ENCODE results near the gene HIPK2. TPM values are rescaled to one million over a fixed set of nuclear protein-coding genes. Genes with fewer than 3 reads are reported as not detected.

Gene HIPK2
- total RNA-seq, 1 donor from 2014 or later: 72.3 TPM

DNA sequence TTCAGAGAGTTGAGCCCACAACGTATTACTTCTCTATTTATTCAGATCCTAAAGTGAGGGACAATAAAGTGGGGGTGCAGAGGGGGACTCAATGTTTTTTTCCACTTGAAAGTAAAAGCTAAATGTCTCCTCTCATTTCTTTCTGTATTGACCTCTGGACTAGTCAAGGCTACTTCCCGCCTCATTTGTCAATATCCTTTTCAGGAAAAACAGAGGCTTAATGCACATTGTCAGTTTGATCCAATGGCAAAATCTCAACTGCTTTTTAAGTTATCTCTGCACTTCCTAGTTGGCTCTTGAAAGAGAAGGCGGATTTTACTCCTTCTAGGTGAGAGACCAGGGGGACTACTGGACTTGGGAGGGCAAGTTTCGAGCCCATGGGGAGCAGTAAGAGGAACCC, 56.4 kb downstream of the HIPK2 start:
- no peak for DNase-seq (ENCODE audit: low spot score)
- Mint-ChIP-seq H3K27me3 (ENCODE audit: low read depth) (no peaks in the 10 kb centered on the region), H3K36me3 (ENCODE audit: low read depth) (peaks cover 4% of the 10 kb centered on the region), H3K9me3 (ENCODE audit: low read depth) (no peaks in the 10 kb centered on the region), H3K27ac (ENCODE audit: unreplicated experiment) (no peak overlapping the region), H3K4me3 (ENCODE audit: unreplicated experiment) (no peak overlapping the region), H3K4me1 (ENCODE audit: low read depth) (peaks cover 20% of the 10 kb centered on the region)
- TF ChIP-seq, protein P1, sequence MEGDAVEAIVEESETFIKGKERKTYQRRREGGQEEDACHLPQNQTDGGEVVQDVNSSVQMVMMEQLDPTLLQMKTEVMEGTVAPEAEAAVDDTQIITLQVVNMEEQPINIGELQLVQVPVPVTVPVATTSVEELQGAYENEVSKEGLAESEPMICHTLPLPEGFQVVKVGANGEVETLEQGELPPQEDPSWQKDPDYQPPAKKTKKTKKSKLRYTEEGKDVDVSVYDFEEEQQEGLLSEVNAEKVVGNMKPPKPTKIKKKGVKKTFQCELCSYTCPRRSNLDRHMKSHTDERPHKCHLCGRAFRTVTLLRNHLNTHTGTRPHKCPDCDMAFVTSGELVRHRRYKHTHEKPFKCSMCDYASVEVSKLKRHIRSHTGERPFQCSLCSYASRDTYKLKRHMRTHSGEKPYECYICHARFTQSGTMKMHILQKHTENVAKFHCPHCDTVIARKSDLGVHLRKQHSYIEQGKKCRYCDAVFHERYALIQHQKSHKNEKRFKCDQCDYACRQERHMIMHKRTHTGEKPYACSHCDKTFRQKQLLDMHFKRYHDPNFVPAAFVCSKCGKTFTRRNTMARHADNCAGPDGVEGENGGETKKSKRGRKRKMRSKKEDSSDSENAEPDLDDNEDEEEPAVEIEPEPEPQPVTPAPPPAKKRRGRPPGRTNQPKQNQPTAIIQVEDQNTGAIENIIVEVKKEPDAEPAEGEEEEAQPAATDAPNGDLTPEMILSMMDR (IDR thresholded peaks at IDR 0.05): no peak

DNA sequence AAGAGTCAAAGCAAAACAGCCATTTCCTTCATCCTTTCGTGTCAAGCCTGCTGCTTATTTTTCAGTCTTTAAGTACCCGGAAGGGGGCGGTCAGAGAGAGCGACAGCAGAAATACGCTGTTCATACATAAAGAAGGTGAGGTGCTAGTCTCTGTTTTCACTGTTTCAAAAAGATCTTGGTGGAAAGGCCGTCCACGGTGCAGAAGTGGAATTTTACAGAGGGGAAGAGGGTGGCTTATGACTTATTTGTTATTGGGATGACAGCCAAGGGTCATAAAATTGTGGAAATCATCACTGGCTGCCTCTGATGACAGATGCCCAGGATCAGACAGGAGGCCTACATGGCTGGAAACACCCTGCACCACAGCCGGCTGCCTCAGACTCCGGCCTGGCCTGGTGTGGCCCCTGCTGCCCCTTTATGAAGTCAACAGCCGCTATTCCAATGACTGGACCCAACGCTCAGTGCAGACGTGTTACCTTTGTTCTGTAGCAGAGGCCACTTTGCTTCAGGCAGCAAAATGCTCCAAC, 57.0 kb downstream of the HIPK2 start:
- Mint-ChIP-seq H3K4me1 (ENCODE audit: low read depth) (peaks cover 15% of the 10 kb centered on the region), H3K9me3 (ENCODE audit: low read depth) (no peaks in the 10 kb centered on the region), H3K27me3 (ENCODE audit: low read depth) (no peaks in the 10 kb centered on the region), H3K36me3 (ENCODE audit: low read depth) (peaks cover 11% of the 10 kb centered on the region), H3K4me3 (ENCODE audit: unreplicated experiment) (no peak overlapping the region), H3K27ac (ENCODE audit: unreplicated experiment) (no peak overlapping the region)
- TF ChIP-seq, protein P1 (IDR thresholded peaks at IDR 0.05): no peak
- no peak for DNase-seq (ENCODE audit: low spot score)

GRCh38 chr7:139720186-139720585, 57.6 kb downstream of the HIPK2 start:
- Mint-ChIP-seq H3K27me3 (ENCODE audit: low read depth) (no peaks in the 10 kb centered on the region), H3K4me3 (ENCODE audit: unreplicated experiment) (no peak overlapping the region), H3K36me3 (ENCODE audit: low read depth) (peaks cover 17% of the 10 kb centered on the region), H3K4me1 (ENCODE audit: low read depth) (peaks cover 10% of the 10 kb centered on the region), H3K27ac (ENCODE audit: unreplicated experiment) (no peak overlapping the region), H3K9me3 (ENCODE audit: low read depth) (no peaks in the 10 kb centered on the region)
- no peak for DNase-seq (ENCODE audit: low spot score)
- TF ChIP-seq, protein P1 (IDR thresholded peaks at IDR 0.05): no peak

GRCh38 chr7:139718859-139719258, 58.9 kb downstream of the HIPK2 start:
- Mint-ChIP-seq H3K4me3 (ENCODE audit: unreplicated experiment) (no peak overlapping the region), H3K4me1 (ENCODE audit: low read depth) (peaks cover 12% of the 10 kb centered on the region)

GRCh38 chr7:139718141-139718540, 59.7 kb downstream of the HIPK2 start:
- no peak overlapping the region for H3K27ac Mint-ChIP-seq (ENCODE audit: unreplicated experiment)
- H3K4me3 Mint-ChIP-seq (ENCODE audit: unreplicated experiment): no peak overlapping the region
- no peaks in the 10 kb centered on the region for H3K9me3 Mint-ChIP-seq (ENCODE audit: low read depth)
- H3K36me3 Mint-ChIP-seq (ENCODE audit: low read depth): peaks cover 26% of the 10 kb centered on the region
- no peak for DNase-seq (ENCODE audit: low spot score)
- TF ChIP-seq, protein P1 (IDR thresholded peaks at IDR 0.05): no peak
- no peaks in the 10 kb centered on the region for H3K27me3 Mint-ChIP-seq (ENCODE audit: low read depth)
- H3K4me1 Mint-ChIP-seq (ENCODE audit: low read depth): peaks cover 10% of the 10 kb centered on the region

More at GRCh38 chr7:139718859-139719258, 58.9 kb downstream of the HIPK2 start:
- no peak for DNase-seq (ENCODE audit: low spot score)
- Mint-ChIP-seq H3K27me3 (ENCODE audit: low read depth) (no peaks in the 10 kb centered on the region), H3K27ac (ENCODE audit: unreplicated experiment) (no peak overlapping the region), H3K9me3 (ENCODE audit: low read depth) (no peaks in the 10 kb centered on the region), H3K36me3 (ENCODE audit: low read depth) (peaks cover 26% of the 10 kb centered on the region)
- TF ChIP-seq, protein P1 (IDR thresholded peaks at IDR 0.05): no peak
